IPS-NIHi11 (cell line): ENCODE data around the gene MATCAP1.

ENCODE experiments used
- DNase-seq: peaks from one replicate; pipeline ENCODE4 v3.0.0; 2012; ENCODE audit warnings: mixed read lengths, low spot score

MATCAP1 gene

GRCh38 chr16:67128417-67128816 is 55.3 kb downstream of the MATCAP1 start:
- no peak for DNase-seq
